Transverse colon (tissue), 4 donors: Measurements from ENCODE around the gene HSCB. TPM values are rescaled to one million over a fixed set of nuclear protein-coding genes. Genes with fewer than 3 reads are reported as not detected.

Experiments
- DNase-seq: peaks from one replicate; pipeline ENCODE4 v3.0.0-alpha.2; 2019
- H3K27ac ChIP-seq, 4 donors: fragments of 200-600 bp; sonication (generic); 2 replicates each; pipeline ENCODE4 v1.5.1; 2016 to 2018; ENCODE audit warnings: inconsistent platforms in 4 of 4
- H3K27me3 ChIP-seq: fragments of 200-600 bp; sonication (generic); 2 replicates; pipeline ENCODE4 v1.5.1; 2017; ENCODE audit warnings: inconsistent platforms
- H3K36me3 ChIP-seq, 4 donors: fragments of 200-600 bp; sonication (generic); 2 replicates each; pipeline ENCODE4 v1.5.1; 2017 to 2019; ENCODE audit warnings: inconsistent platforms in 4 of 4
- H3K4me1 ChIP-seq, 4 donors: fragments of 200-600 bp; sonication (generic); 2 replicates each; pipeline ENCODE4 v1.5.1; 2017 to 2020; ENCODE audit warnings: inconsistent platforms in 4 of 4
- H3K4me3 ChIP-seq, 4 donors: fragments of 200-600 bp; sonication (generic); 1 replicate in 1 of 4; 2 replicates in 3 of 4; pipeline versions ENCODE4 v1.5.1 to v1.6.1; 2017 to 2019; ENCODE audit warnings: inconsistent platforms in 4 of 4
- H3K9me3 ChIP-seq, 2 donors: fragments of 200-600 bp; sonication (generic); 2 replicates each; pipeline ENCODE4 v1.5.1; 2017 to 2019; ENCODE audit warnings: inconsistent platforms in 2 of 2
- CTCF ChIP-seq, 5 experiments: fragments of 200-600 bp in 3 of 5; fragments of 450-650 bp in 2 of 5; sonication (generic) in 3 of 5; IDR thresholded peaks; 1 replicate in 2 of 5; 2 replicates in 3 of 5; pipeline ENCODE4 v1.5.1; 2016 to 2017; ENCODE audit warnings: antibody characterized with exemption in 5 of 5, inconsistent platforms in 3 of 5, mild to moderate bottlenecking in 2 of 5, moderate library complexity in 1 of 5
- EP300 ChIP-seq: sonication (generic); formaldehyde crosslinking; IDR thresholded peaks from one replicate; pipeline ENCODE4 v1.6.1; 2017; ENCODE audit warnings: antibody characterized with exemption, low read depth
- POLR2A ChIP-seq: fragments of 450-650 bp; IDR thresholded peaks from one replicate; pipeline ENCODE4 v1.6.1; 2016; ENCODE audit warnings: antibody characterized with exemption, mild to moderate bottlenecking, moderate library complexity
- POLR2AphosphoS5 ChIP-seq, 3 donors: sonication (generic); formaldehyde crosslinking; IDR thresholded peaks; one replicate each; pipeline ENCODE4 v1.6.1; 2016; ENCODE audit warnings: antibody characterized with exemption in 3 of 3
- WGBS, 2 donors: methylation state at CpG; one replicate each; pipeline ENCODE4 v1.1.5; 2018; ENCODE audit warnings: low coverage in 1 of 2; 5-methylcytosine and 5-hydroxymethylcytosine counted together
- in situ Hi-C, 4 donors: fragments of 200-750 bp; cut with MboI; loops; one replicate each; pipeline versions ENCODE4 v1.15.0 to v1.15.1; 2017; ENCODE audit warnings: low sequenced_read_pairs in 3 of 4, low pct_ligation_motif_present in 1 of 4, low pct_unique_long_range_greater_than_20kb in 1 of 4
- intact Hi-C: fragments of 100-400 bp; cut with DNase I; formaldehyde crosslinking; loops from one replicate; pipeline ENCODE4 v1.15.1; 2023; ENCODE audit warnings: low total_unique reads
- total RNA-seq, 4 donors: library from RNA; depleted of rRNA; stranded (reverse); fragments of >200 nt; gene quantifications; one replicate each; pipeline ENCODE4 v1.1.0, GENCODE V29; 2016

HSCB gene
- total RNA-seq, 4 donors from 2014 or later, result 2.6 to 25.3 (median 20.5) TPM

DNA sequence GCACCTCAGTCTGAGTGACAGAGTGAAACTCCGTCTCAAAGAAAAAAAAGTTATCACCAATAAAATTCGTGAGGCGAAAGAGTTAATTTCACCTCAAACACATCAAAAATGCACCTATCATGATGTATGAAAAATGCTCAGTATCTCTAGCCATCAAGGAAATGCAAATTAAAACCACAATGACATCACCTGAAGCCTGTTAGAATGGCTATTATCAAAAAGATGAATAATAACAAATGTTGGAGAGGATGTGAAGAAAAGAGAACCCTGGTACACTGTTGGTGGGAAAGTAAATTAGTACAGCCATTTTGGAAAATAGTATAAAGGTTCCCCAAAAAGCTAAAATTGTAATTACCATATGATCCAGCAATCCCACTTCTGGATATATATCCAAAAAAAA lies 23.8 kb upstream of the HSCB start:
- DNase-seq, result no peak
- no peak for TF ChIP-seq EP300
- no peak for TF ChIP-seq POLR2AphosphoS5 (IDR thresholded peaks at IDR 0.05)
- no peak for TF ChIP-seq POLR2A
- no peak for TF ChIP-seq CTCF (IDR thresholded peaks at IDR 0.05)
- WGBS, 2 donors, result 92 to 93% methylated on average over 3 of the region's 3 CpGs
- Histone ChIP-seq H3K36me3 (no peaks in the 10 kb centered on the region), H3K27me3 (no peaks in the 10 kb centered on the region), H3K4me1 (no peaks in the 10 kb centered on the region), H3K9me3 (no peaks in the 10 kb centered on the region), H3K4me3 (no peak overlapping the region), H3K27ac (no peak overlapping the region)
- intact Hi-C loops, result no loop called here
- in situ Hi-C loops, result no loop called here

DNA sequence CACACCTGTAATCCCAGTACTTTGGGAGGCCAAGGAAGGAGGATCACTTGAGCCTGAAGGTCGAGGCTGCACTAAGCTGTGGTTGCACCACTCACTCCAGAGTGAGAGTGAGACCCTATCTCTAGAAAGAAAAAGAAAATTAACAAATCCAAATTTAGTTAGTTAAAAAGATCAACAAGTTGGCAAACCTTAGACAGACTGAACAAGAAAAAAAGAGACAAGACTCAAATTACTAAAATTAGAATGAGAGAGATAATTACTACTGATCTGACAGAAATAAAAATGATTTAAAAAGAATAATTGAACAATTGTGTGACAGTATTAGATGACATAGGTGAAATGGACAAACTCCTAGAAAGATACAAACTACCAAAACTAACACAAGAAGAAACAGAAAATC lies 13.8 kb upstream of the HSCB start:
- 93% methylated on average over 1 of the region's 1 CpG; no CpG with 5 or more reads in 1 of the 2 donors for WGBS, 2 donors
- in situ Hi-C loops, result no loop called here
- Histone ChIP-seq H3K27ac (no peak overlapping the region), H3K9me3 (no peaks in the 10 kb centered on the region), H3K27me3 (no peaks in the 10 kb centered on the region), H3K4me1 (no peaks in the 10 kb centered on the region), H3K36me3 (peaks cover 0 to 4% (median 0%) of the 10 kb centered on the region in 4 donors), H3K4me3 (no peak overlapping the region)
- intact Hi-C loops, result no loop called here
- DNase-seq, result no peak
- no peak for TF ChIP-seq POLR2A
- no peak for TF ChIP-seq POLR2AphosphoS5 (IDR thresholded peaks at IDR 0.05)
- no peak for TF ChIP-seq EP300
- no peak for TF ChIP-seq CTCF (IDR thresholded peaks at IDR 0.05)

DNA sequence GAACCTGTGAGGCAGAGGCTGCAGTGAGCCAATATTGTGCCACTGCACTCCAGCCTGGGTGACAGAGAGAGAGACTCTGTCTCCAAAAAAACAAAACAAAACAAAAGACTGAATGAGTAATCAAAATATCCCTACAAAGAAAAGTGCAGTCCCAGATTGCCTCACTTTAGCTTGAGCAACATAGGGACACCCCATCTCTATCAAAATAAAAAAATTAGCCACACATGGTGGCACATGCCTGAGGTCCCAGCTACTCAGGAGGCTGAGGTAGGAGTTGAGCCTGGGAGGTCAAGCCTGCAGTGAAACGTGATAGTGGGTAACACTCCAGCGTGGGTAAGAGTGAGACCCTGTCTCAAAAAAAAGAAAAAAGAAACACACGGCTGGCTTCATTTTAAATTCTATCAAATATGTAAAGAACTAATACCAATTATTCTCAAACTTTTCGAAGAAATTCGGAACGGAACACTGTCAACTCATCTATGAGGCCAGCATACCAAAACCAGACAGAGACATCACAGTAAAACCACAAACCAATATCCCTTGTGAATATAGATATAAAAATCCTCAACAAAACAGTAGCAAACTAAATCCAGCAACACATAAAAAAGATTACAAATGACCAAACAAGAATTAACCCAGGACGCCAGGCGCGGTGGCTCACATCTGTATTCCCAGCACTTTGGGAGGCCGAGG lies 13.1 kb upstream of the HSCB start:
- no peaks in the 10 kb centered on the region for H3K27me3 ChIP-seq
- H3K4me3 ChIP-seq, result no peak overlapping the region
- 83 to 91% methylated on average over 1 to 10 of the region's 10 CpGs for WGBS, 2 donors
- no peak overlapping the region for H3K27ac ChIP-seq
- H3K9me3 ChIP-seq, result no peaks in the 10 kb centered on the region
- intact Hi-C loops, result no loop called here
- DNase-seq, result no peak
- no peak for TF ChIP-seq POLR2AphosphoS5 (IDR thresholded peaks at IDR 0.05)
- TF ChIP-seq POLR2A, result no peak
- no peak for TF ChIP-seq EP300
- TF ChIP-seq CTCF (IDR thresholded peaks at IDR 0.05), result no peak
- H3K36me3 ChIP-seq, result peaks cover 0 to 2% (median 0%) of the 10 kb centered on the region in 4 donors
- in situ Hi-C loops, result no loop called here
- H3K4me1 ChIP-seq, result no peaks in the 10 kb centered on the region

- Histone ChIP-seq H3K27me3 (no peaks in the 10 kb centered on the region), H3K36me3 (no peaks in the 10 kb centered on the region), H3K27ac (no peak overlapping the region), H3K4me1 (no peaks in the 10 kb centered on the region), H3K9me3 (no peaks in the 10 kb centered on the region), H3K4me3 (no peak overlapping the region)
- no peak for DNase-seq
- intact Hi-C loops, result no loop called here
- TF ChIP-seq POLR2AphosphoS5 (IDR thresholded peaks at IDR 0.05) (no peak), EP300 (no peak), POLR2A (no peak), CTCF (IDR thresholded peaks at IDR 0.05) (no peak)
- WGBS, 2 donors, result 87 to 100% methylated on average over 1 to 3 of the region's 3 CpGs
- in situ Hi-C loops, result no loop called here
These were observed 11.7 kb upstream of the HSCB start for GRCh38 chr22:28730179-28730578.
